H9 (cell line): Measurements from ENCODE around the gene FARSB. TPM values are rescaled to one million over a fixed set of nuclear protein-coding genes. Genes with fewer than 3 reads are reported as not detected.

Experiments used
- DNase-seq: peaks from one replicate; pipeline ENCODE4 v3.0.0-alpha.2; 2017
- H2AFZ ChIP-seq: one replicate; pipeline ENCODE4 v1.6.1; 2013; ENCODE audit warnings: mild to moderate bottlenecking, low read length, control low read depth, moderate library complexity
- H2AK5ac ChIP-seq: 2 replicates; pipeline ENCODE4 v1.6.1; 2013; ENCODE audit warnings: low read length, control low read depth, mixed read lengths; ENCODE audit not compliant: insufficient read length
- H2BK120ac ChIP-seq: one replicate; pipeline ENCODE4 v1.6.1; 2013; ENCODE audit warnings: low read depth, mild to moderate bottlenecking, low read length, control low read depth, inconsistent platforms; ENCODE audit not compliant: poor library complexity, severe bottlenecking
- H2BK12ac ChIP-seq: 2 replicates; pipeline ENCODE4 v1.6.1; 2013; ENCODE audit warnings: low read length, control low read depth, mixed read lengths, low read depth; ENCODE audit not compliant: insufficient read length
- H2BK15ac ChIP-seq: 2 replicates; pipeline ENCODE4 v1.6.1; 2013; ENCODE audit warnings: low read depth, low read length, control low read depth
- H2BK20ac ChIP-seq: one replicate; pipeline ENCODE4 v1.6.1; 2013; ENCODE audit warnings: low read depth, mild to moderate bottlenecking, low read length, control low read depth, inconsistent platforms; ENCODE audit not compliant: poor library complexity, severe bottlenecking
- H2BK5ac ChIP-seq: 2 replicates; pipeline ENCODE4 v1.6.1; 2013; ENCODE audit warnings: low read length, control low read depth, mixed read lengths; ENCODE audit not compliant: insufficient read length
- H3K14ac ChIP-seq: 2 replicates; pipeline ENCODE4 v1.6.1; 2013; ENCODE audit warnings: low read length, control low read depth; ENCODE audit not compliant: insufficient read depth
- H3K18ac ChIP-seq: 2 replicates; pipeline ENCODE4 v1.6.1; 2013; ENCODE audit warnings: low read depth, mild to moderate bottlenecking, mixed read lengths, low read length, control low read depth; ENCODE audit not compliant: insufficient read length
- H3K23ac ChIP-seq: 2 replicates; pipeline ENCODE4 v1.6.1; 2013; ENCODE audit warnings: low read length, control low read depth, mixed read lengths, low read depth; ENCODE audit not compliant: insufficient read length
- H3K23me2 ChIP-seq: 2 replicates; pipeline ENCODE4 v1.6.1; 2013; ENCODE audit warnings: low read depth, mild to moderate bottlenecking, mixed read lengths, low read length, control low read depth; ENCODE audit not compliant: insufficient read length, poor library complexity, severe bottlenecking
- H3K27ac ChIP-seq: 2 replicates; pipeline ENCODE4 v1.5.1; 2013; ENCODE audit warnings: low read length, control low read depth, mixed read lengths, low read depth; ENCODE audit not compliant: insufficient read length
- H3K27me3 ChIP-seq: 2 replicates; pipeline ENCODE4 v1.6.1; 2013; ENCODE audit warnings: low read length, control low read depth, inconsistent platforms; ENCODE audit not compliant: insufficient read depth
- H3K4ac ChIP-seq: 2 replicates; pipeline ENCODE4 v1.6.1; 2013; ENCODE audit warnings: low read depth, mild to moderate bottlenecking, control low read depth, inconsistent platforms, low read length, moderate library complexity
- H3K4me1 ChIP-seq: 2 replicates; pipeline ENCODE4 v1.6.1; 2013; ENCODE audit warnings: low read length, control low read depth, inconsistent platforms; ENCODE audit not compliant: insufficient read depth
- H3K4me2 ChIP-seq: 2 replicates; pipeline ENCODE4 v1.6.1; 2013; ENCODE audit warnings: low read length, control low read depth, mixed read lengths; ENCODE audit not compliant: insufficient read length, insufficient read depth
- H3K56ac ChIP-seq: 2 replicates; pipeline ENCODE4 v1.6.1; 2013; ENCODE audit warnings: low read depth, mild to moderate bottlenecking, mixed read lengths, low read length, control low read depth; ENCODE audit not compliant: insufficient read length
- H3K79me1 ChIP-seq: 2 replicates; pipeline ENCODE4 v1.6.1; 2013; ENCODE audit warnings: low read depth, mild to moderate bottlenecking, moderate library complexity, low read length, control low read depth, inconsistent platforms; ENCODE audit not compliant: insufficient read depth, poor library complexity, severe bottlenecking
- H3K79me2 ChIP-seq: 2 replicates; pipeline ENCODE4 v1.6.1; 2013; ENCODE audit warnings: low read length, control low read depth, inconsistent platforms; ENCODE audit not compliant: insufficient read depth
- H3K9ac ChIP-seq: 2 replicates; pipeline ENCODE4 v1.6.1; 2013; ENCODE audit warnings: low read length, control low read depth, mixed read lengths; ENCODE audit not compliant: insufficient read length; ENCODE audit errors: extremely low read depth
- H3K9me3 ChIP-seq: one replicate; pipeline ENCODE4 v1.6.1; 2013; ENCODE audit warnings: low read depth, low read length, inconsistent platforms; ENCODE audit not compliant: control insufficient read depth
- H3T11ph ChIP-seq: one replicate; pipeline ENCODE4 v1.6.1; 2013; ENCODE audit warnings: mild to moderate bottlenecking, low read length, control low read depth, inconsistent platforms
- H4K20me1 ChIP-seq: one replicate; pipeline ENCODE4 v1.6.1; 2013; ENCODE audit not compliant: control insufficient read depth, insufficient read length, insufficient read depth
- H4K5ac ChIP-seq: 2 replicates; pipeline ENCODE4 v1.6.1; 2013; ENCODE audit warnings: low read depth, mild to moderate bottlenecking, mixed read lengths, low read length, control low read depth; ENCODE audit not compliant: insufficient read length
- H4K8ac ChIP-seq: replicated peaks from 2 replicates; pipeline ENCODE4 v1.6.1; 2013; ENCODE audit warnings: low read length, control low read depth, mixed read lengths, low read depth; ENCODE audit not compliant: insufficient read length
- H4K91ac ChIP-seq: 2 replicates; pipeline ENCODE4 v1.6.1; 2013; ENCODE audit warnings: low read depth, mild to moderate bottlenecking, moderate library complexity, mixed read lengths, low read length, control low read depth; ENCODE audit not compliant: insufficient read length
- H3K27ac Mint-ChIP-seq, 3 experiments: 2 replicates in 2 of 3; 3 replicates in 1 of 3; pipeline ENCODE4 v1.8.0; 2020 to 2021; ENCODE audit warnings: mixed read lengths in 3 of 3, mild to moderate bottlenecking in 1 of 3, moderate library complexity in 1 of 3
- H3K27me3 Mint-ChIP-seq: 2 replicates; pipeline ENCODE4 v1.8.0; 2021; ENCODE audit warnings: low read depth, mild to moderate bottlenecking, moderate library complexity, mixed read lengths
- H3K36me3 Mint-ChIP-seq, 3 experiments: 2 replicates in 2 of 3; 3 replicates in 1 of 3; pipeline ENCODE4 v1.8.0; 2020 to 2021; ENCODE audit warnings: low read depth in 3 of 3, mixed read lengths in 3 of 3; ENCODE audit not compliant: insufficient read depth in 1 of 3
- H3K4me1 Mint-ChIP-seq, 2 experiments: 2 replicates each; pipeline ENCODE4 v1.8.0; 2020; ENCODE audit warnings: mixed read lengths in 2 of 2
- H3K4me3 Mint-ChIP-seq, 2 experiments: 2 replicates in 1 of 2; 3 replicates in 1 of 2; pipeline ENCODE4 v1.8.0; 2020 to 2021; ENCODE audit warnings: mild to moderate bottlenecking in 2 of 2, mixed read lengths in 2 of 2, moderate library complexity in 1 of 2
- H3K9me3 Mint-ChIP-seq, 2 experiments: 2 replicates in 1 of 2; 3 replicates in 1 of 2; pipeline ENCODE4 v1.8.0; 2020; ENCODE audit warnings: mild to moderate bottlenecking in 2 of 2, mixed read lengths in 2 of 2, moderate library complexity in 1 of 2
- CTCF ChIP-seq: fragments of 200-600 bp; sonication (generic); conservative IDR thresholded peaks from 3 replicates; pipeline ENCODE4 v1.8.0; 2021; ENCODE audit warnings: antibody characterized with exemption, mild to moderate bottlenecking
- WGBS: extraction: QIAGEN DNeasy Blood & Tissue Kit; methylation state at CpG from one replicate; pipeline ENCODE4 v1.1.7; 2013; ENCODE audit warnings: missing lambda C conversion rate, low lambda C conversion rate, mixed read lengths; ENCODE audit not compliant: insufficient read length; ENCODE audit errors: extremely low coverage; 5-methylcytosine and 5-hydroxymethylcytosine counted together
- total RNA-seq: library from RNA; stranded (reverse); gene quantifications from 2 replicates; pipeline ENCODE4 v1.2.1, GENCODE V29; 2021

FARSB gene
- total RNA-seq, 1 experiment from 2014 or later, result 32.1 TPM

GRCh38 chr2:222554517-222554916, 101.4 kb downstream of the FARSB start:
- Histone ChIP-seq H3T11ph (no peak overlapping the region), H3K9ac (no peak overlapping the region), H3K9me3 (no peaks in the 10 kb centered on the region), H2BK20ac (no peak overlapping the region), H2BK120ac (no peak overlapping the region), H3K4me2 (no peak overlapping the region), H3K18ac (no peak overlapping the region), H2AFZ (no peak overlapping the region), H2BK12ac (no peak overlapping the region), H3K14ac (no peak overlapping the region), H2BK5ac (no peak overlapping the region), H4K91ac (no peak overlapping the region), H2AK5ac (no peak overlapping the region), H3K79me2 (no peaks in the 10 kb centered on the region), H3K23ac (no peak overlapping the region), H3K79me1 (no peaks in the 10 kb centered on the region), H3K23me2 (no peaks in the 10 kb centered on the region), H4K8ac (no peak overlapping the region), H3K56ac (no peak overlapping the region), H4K20me1 (no peaks in the 10 kb centered on the region), H2BK15ac (no peak overlapping the region), H3K27me3 (no peaks in the 10 kb centered on the region), H4K5ac (no peak overlapping the region), H3K27ac (no peak overlapping the region), H3K4me1 (no peaks in the 10 kb centered on the region; the same call in 1 of the 2 replicates), H3K4ac (no peak overlapping the region)
- Mint-ChIP-seq H3K9me3 (no peaks in the 10 kb centered on the region), H3K27ac (no peak overlapping the region), H3K36me3 (no peaks in the 10 kb centered on the region; a peak in 1 of 7 replicates), H3K27me3 (peaks cover 46% of the 10 kb centered on the region), H3K4me1 (peaks cover 4 to 14% of the 10 kb centered on the region in 2 experiments; a peak in 2 of 4 replicates), H3K4me3 (no peak overlapping the region)
- no peak for TF ChIP-seq CTCF
- no CpG with 5 or more reads among the region's 7 CpGs for WGBS
- DNase-seq, result no peak
